Mesenchymal stem cell (in vitro differentiated cells and primary cell): Measurements from ENCODE around the gene BCO1. TPM values are rescaled to one million over a fixed set of nuclear protein-coding genes. Genes with fewer than 3 reads are reported as not detected.

Experiments used
- DNase-seq: peaks from one replicate; pipeline ENCODE4 v3.0.0-alpha.2; 2013
- H2AFZ ChIP-seq: one replicate; pipeline ENCODE4 v1.6.1; 2013; ENCODE audit warnings: low read depth, mild to moderate bottlenecking, control low read depth, inconsistent platforms, low read length, moderate library complexity
- H2AK5ac ChIP-seq: 2 replicates; pipeline ENCODE4 v1.6.1; 2013; ENCODE audit warnings: low read length, moderate library complexity, mild to moderate bottlenecking, inconsistent platforms; ENCODE audit not compliant: severe bottlenecking
- H2BK120ac ChIP-seq: one replicate; pipeline ENCODE4 v1.6.1; 2013; ENCODE audit warnings: low read depth, mild to moderate bottlenecking, inconsistent platforms, low read length, moderate library complexity
- H2BK12ac ChIP-seq, 2 experiments: one replicate each; pipeline ENCODE4 v1.6.1; 2013; ENCODE audit warnings: inconsistent platforms in 2 of 2, low read length in 2 of 2, mild to moderate bottlenecking in 2 of 2, moderate library complexity in 2 of 2, control low read depth in 1 of 2
- H2BK15ac ChIP-seq: one replicate; pipeline ENCODE4 v1.6.1; 2013; ENCODE audit warnings: mild to moderate bottlenecking, low read depth, inconsistent platforms; ENCODE audit not compliant: poor library complexity, severe bottlenecking
- H2BK5ac ChIP-seq: 2 replicates; pipeline ENCODE4 v1.6.1; 2013; ENCODE audit warnings: low read depth, mild to moderate bottlenecking, low read length, control low read depth, inconsistent platforms; ENCODE audit not compliant: poor library complexity, severe bottlenecking
- H3K14ac ChIP-seq, 2 experiments: one replicate each; pipeline ENCODE4 v1.6.1; 2013; ENCODE audit warnings: inconsistent platforms in 2 of 2, low read length in 2 of 2, control low read depth in 1 of 2, mild to moderate bottlenecking in 1 of 2, moderate library complexity in 1 of 2
- H3K18ac ChIP-seq, 2 experiments: one replicate each; pipeline ENCODE4 v1.6.1; 2013; ENCODE audit warnings: inconsistent platforms in 2 of 2, low read length in 2 of 2, control low read depth in 1 of 2, low read depth in 1 of 2, mild to moderate bottlenecking in 1 of 2
- H3K23ac ChIP-seq, 2 experiments: one replicate each; pipeline ENCODE4 v1.6.1; 2013; ENCODE audit warnings: inconsistent platforms in 2 of 2, low read length in 2 of 2, mild to moderate bottlenecking in 2 of 2, moderate library complexity in 2 of 2, control low read depth in 1 of 2
- H3K27ac ChIP-seq: 2 replicates; pipeline ENCODE4 v1.5.1; 2013; ENCODE audit warnings: mild to moderate bottlenecking, moderate library complexity, low read length, control low read depth, inconsistent platforms; ENCODE audit not compliant: poor library complexity, severe bottlenecking
- H3K27me3 ChIP-seq, 2 experiments: 2 replicates each; pipeline versions ENCODE4 v1.6.1 to v1.7.0; 2013; ENCODE audit warnings: low read length in 2 of 2, mild to moderate bottlenecking in 2 of 2, moderate library complexity in 2 of 2, control low read depth in 1 of 2, inconsistent platforms in 1 of 2; ENCODE audit not compliant: control insufficient read depth in 1 of 2, insufficient read depth in 1 of 2
- H3K36me3 ChIP-seq, 2 experiments: 2 replicates each; pipeline versions ENCODE4 v1.6.1 to v1.7.0; 2013; ENCODE audit warnings: low read length in 2 of 2, control low read depth in 1 of 2, inconsistent platforms in 1 of 2, low read depth in 1 of 2, mild to moderate bottlenecking in 1 of 2; ENCODE audit not compliant: insufficient read depth in 2 of 2, control insufficient read depth in 1 of 2
- H3K4ac ChIP-seq, 2 experiments: one replicate each; pipeline ENCODE4 v1.6.1; 2013; ENCODE audit warnings: inconsistent platforms in 2 of 2, low read length in 2 of 2, mild to moderate bottlenecking in 2 of 2, moderate library complexity in 2 of 2, control low read depth in 1 of 2, low read depth in 1 of 2
- H3K4me1 ChIP-seq: 2 replicates; pipeline ENCODE4 v1.6.1; 2013; ENCODE audit warnings: low read depth, low read length, control low read depth; ENCODE audit not compliant: control insufficient read depth, insufficient read depth
- H3K4me2 ChIP-seq: 2 replicates; pipeline ENCODE4 v1.6.1; 2013; ENCODE audit warnings: low read length, mild to moderate bottlenecking, inconsistent platforms; ENCODE audit not compliant: poor library complexity, severe bottlenecking
- H3K4me3 ChIP-seq, 2 experiments: 2 replicates each; pipeline versions ENCODE4 v1.5.1 to v1.7.0; 2013; ENCODE audit warnings: low read length in 2 of 2, mild to moderate bottlenecking in 2 of 2, control low read depth in 1 of 2, low read depth in 1 of 2; ENCODE audit not compliant: insufficient read depth in 1 of 2
- H3K79me1 ChIP-seq: replicated peaks from 2 replicates; pipeline ENCODE4 v1.6.1; 2013; ENCODE audit warnings: mild to moderate bottlenecking, control low read depth, low read length, inconsistent platforms; ENCODE audit not compliant: poor library complexity, severe bottlenecking
- H3K9ac ChIP-seq: 2 replicates; pipeline ENCODE4 v1.7.0; 2013; ENCODE audit warnings: mild to moderate bottlenecking, low read length, moderate library complexity
- H3K9me3 ChIP-seq: 2 replicates; pipeline ENCODE4 v1.7.0; 2013; ENCODE audit warnings: mild to moderate bottlenecking, low read length; ENCODE audit not compliant: control insufficient read depth
- H4K8ac ChIP-seq: one replicate; pipeline ENCODE4 v1.6.1; 2013; ENCODE audit warnings: inconsistent platforms, mild to moderate bottlenecking, low read length, moderate library complexity
- H4K91ac ChIP-seq: one replicate; pipeline ENCODE4 v1.6.1; 2013; ENCODE audit warnings: mild to moderate bottlenecking, low read length, inconsistent platforms
- WGBS: methylation state at CpG from one replicate; pipeline ENCODE4 v1.1.7; 2013; ENCODE audit warnings: mixed read lengths; 5-methylcytosine and 5-hydroxymethylcytosine counted together
- polyA plus RNA-seq, 2 experiments: library from polyadenylated mRNA; stranded (reverse); fragments of 200-250 nt; gene quantifications; one replicate each; pipeline ENCODE4 v1.2.3, GENCODE V29; 2013

Gene BCO1
- polyA plus RNA-seq (2013, experiment 1 of 2): 0.04 TPM
- polyA plus RNA-seq (2013, experiment 2 of 2): 0.01 TPM

GRCh38 chr16:81238296-81239011 is at the start of gene BCO1:
Gene BCO1 (plus strand): TSS chr16:81238689. CDS start chr16:81238909, 220 bp downstream.
- peak within 1 kb of the TSS; percentile 70 for H3K27ac ChIP-seq
- no peak within 1 kb of the TSS for H4K91ac ChIP-seq
- 34% methylated on average over 10 of the region's 10 CpGs for WGBS
- no peak within 1 kb of the TSS for H2BK120ac ChIP-seq
- peak within 1 kb of the TSS; percentile 33 for H2BK5ac ChIP-seq
- H3K4me1 ChIP-seq: peaks cover 14% of the 10 kb centered on the region
- peak within 1 kb of the TSS; percentile 38 for H4K8ac ChIP-seq
- H3K9me3 ChIP-seq: no peaks in the 10 kb centered on the region
- peaks cover 0 to 12% of the 10 kb centered on the region in 2 experiments for H3K27me3 ChIP-seq
- no peak within 1 kb of the TSS for H2AK5ac ChIP-seq
- H3K18ac ChIP-seq: no peak within 1 kb of the TSS
- H3K4me3 ChIP-seq: peak within 1 kb of the TSS in 1 of 2 experiments; percentile 81
- peak within 1 kb of the TSS; percentile 80 for H3K9ac ChIP-seq
- no peak within 1 kb of the TSS for H2BK15ac ChIP-seq
- peaks cover 5% of the 10 kb centered on the region for H3K79me1 ChIP-seq
- no peak within 1 kb of the TSS for H3K23ac ChIP-seq
- H3K4ac ChIP-seq: no peak within 1 kb of the TSS
- H3K14ac ChIP-seq: no peak within 1 kb of the TSS
- H3K4me2 ChIP-seq: peak within 1 kb of the TSS; percentile 56
- no peak within 1 kb of the TSS for H2AFZ ChIP-seq
- peak; percentile 82 for DNase-seq
- no peaks in the 10 kb centered on the region for H3K36me3 ChIP-seq
- H2BK12ac ChIP-seq: no peak within 1 kb of the TSS

GRCh38 chr16:81189100-81189664 is 49.3 kb upstream of the BCO1 start:
- H3K14ac ChIP-seq: no peak overlapping the region
- no peak overlapping the region for H4K91ac ChIP-seq
- H2BK12ac ChIP-seq: no peak overlapping the region
- H3K18ac ChIP-seq: no peak overlapping the region
- no peak overlapping the region for H4K8ac ChIP-seq
- H3K9me3 ChIP-seq: no peaks in the 10 kb centered on the region
- no peak overlapping the region for H2BK15ac ChIP-seq
- H3K4me2 ChIP-seq: no peak overlapping the region
- no peak overlapping the region for H2BK120ac ChIP-seq
- no peaks in the 10 kb centered on the region for H3K36me3 ChIP-seq
- H3K27me3 ChIP-seq: peaks cover 0 to 9% of the 10 kb centered on the region in 2 experiments
- no peak overlapping the region for H3K23ac ChIP-seq
- H3K4me1 ChIP-seq: no peaks in the 10 kb centered on the region
- no peak overlapping the region for H2AFZ ChIP-seq
- no peak overlapping the region for H3K27ac ChIP-seq
- H3K79me1 ChIP-seq: no peaks in the 10 kb centered on the region
- DNase-seq: no peak
- no peak overlapping the region for H2BK5ac ChIP-seq
- peak overlapping the region in 1 of 2 experiments; percentile 50 for H3K4me3 ChIP-seq
- 91% methylated on average over 13 of the region's 15 CpGs for WGBS
- no peak overlapping the region for H2AK5ac ChIP-seq
- H3K4ac ChIP-seq: no peak overlapping the region
- H3K9ac ChIP-seq: peak overlapping the region; percentile 73

GRCh38 chr16:81190667-81191066 is 47.8 kb upstream of the BCO1 start:
- no peak overlapping the region for H2BK5ac ChIP-seq
- no peak overlapping the region for H4K8ac ChIP-seq

GRCh38 chr16:81195885-81196534 is 42.5 kb upstream of the BCO1 start:
- no peak overlapping the region for H3K4ac ChIP-seq
- H2BK12ac ChIP-seq: no peak overlapping the region
- no peak overlapping the region for H3K9ac ChIP-seq
- H2AK5ac ChIP-seq: no peak overlapping the region
- H3K9me3 ChIP-seq: no peaks in the 10 kb centered on the region
- H2AFZ ChIP-seq: no peak overlapping the region
- no peaks in the 10 kb centered on the region for H3K79me1 ChIP-seq
- H2BK15ac ChIP-seq: no peak overlapping the region
- no peaks in the 10 kb centered on the region for H3K4me1 ChIP-seq
- H3K4me3 ChIP-seq: no peak overlapping the region
- no peak for DNase-seq
- H3K36me3 ChIP-seq: no peaks in the 10 kb centered on the region
- peaks cover 21 to 35% of the 10 kb centered on the region in 2 experiments for H3K27me3 ChIP-seq
- no peak overlapping the region for H4K91ac ChIP-seq
- H2BK5ac ChIP-seq: no peak overlapping the region
- no peak overlapping the region for H3K4me2 ChIP-seq
- H3K23ac ChIP-seq: no peak overlapping the region
- H3K18ac ChIP-seq: no peak overlapping the region
- no peak overlapping the region for H2BK120ac ChIP-seq
- H4K8ac ChIP-seq: peak overlapping the region; percentile 48
- 92% methylated on average over 12 of the region's 13 CpGs for WGBS
- H3K14ac ChIP-seq: no peak overlapping the region
- H3K27ac ChIP-seq: no peak overlapping the region

More at GRCh38 chr16:81190667-81191066, 47.8 kb upstream of the BCO1 start:
- Histone ChIP-seq H2AK5ac (no peak overlapping the region), H3K4me1 (no peaks in the 10 kb centered on the region), H2BK15ac (no peak overlapping the region), H3K27me3 (peaks cover 6 to 18% of the 10 kb centered on the region in 2 experiments), H3K23ac (no peak overlapping the region), H3K9ac (peak overlapping the region; percentile 20), H3K14ac (no peak overlapping the region), H3K9me3 (no peaks in the 10 kb centered on the region), H3K27ac (no peak overlapping the region), H4K91ac (no peak overlapping the region), H3K4me2 (no peak overlapping the region), H3K4ac (no peak overlapping the region), H2AFZ (no peak overlapping the region), H2BK120ac (no peak overlapping the region), H3K79me1 (no peaks in the 10 kb centered on the region), H3K36me3 (no peaks in the 10 kb centered on the region), H3K18ac (no peak overlapping the region), H2BK12ac (no peak overlapping the region), H3K4me3 (no peak overlapping the region)
- 56% methylated on average over 3 of the region's 3 CpGs for WGBS
- DNase-seq: peak; percentile 65
